Skeletal muscle cell (primary cell): Measurements from ENCODE around the gene LAMB4.

Experiments
- DNase-seq: peaks from one replicate; pipeline ENCODE4 v3.0.0-alpha.2; 2010; ENCODE audit warnings: low read depth
- H3K4me3 ChIP-seq: 2 replicates; pipeline ENCODE4 v1.5.1; 2011; ENCODE audit warnings: low read depth, mild to moderate bottlenecking, control low read depth, low read length, moderate library complexity

Gene LAMB4

DNA sequence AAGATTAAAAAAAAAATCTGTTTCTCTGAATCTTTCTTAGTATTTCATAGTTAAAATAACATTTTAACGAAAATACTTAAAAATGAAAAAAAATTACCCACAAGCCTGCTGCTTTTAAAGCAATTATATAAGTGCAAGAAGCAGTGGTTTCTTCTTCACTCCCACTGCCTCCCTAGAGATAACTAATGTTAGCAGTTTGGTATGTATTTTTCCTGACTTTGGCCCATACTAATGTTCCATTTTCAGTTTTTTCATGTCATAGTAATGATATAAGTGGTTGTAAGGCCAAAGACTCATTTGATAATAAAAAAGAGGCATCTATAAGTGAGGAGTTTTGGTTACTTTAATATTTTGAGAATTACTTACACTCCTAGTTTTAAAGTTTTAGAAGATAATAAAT, 102.9 kb downstream of the LAMB4 start:
- no peak overlapping the region for H3K4me3 ChIP-seq
- DNase-seq = no peak

DNA sequence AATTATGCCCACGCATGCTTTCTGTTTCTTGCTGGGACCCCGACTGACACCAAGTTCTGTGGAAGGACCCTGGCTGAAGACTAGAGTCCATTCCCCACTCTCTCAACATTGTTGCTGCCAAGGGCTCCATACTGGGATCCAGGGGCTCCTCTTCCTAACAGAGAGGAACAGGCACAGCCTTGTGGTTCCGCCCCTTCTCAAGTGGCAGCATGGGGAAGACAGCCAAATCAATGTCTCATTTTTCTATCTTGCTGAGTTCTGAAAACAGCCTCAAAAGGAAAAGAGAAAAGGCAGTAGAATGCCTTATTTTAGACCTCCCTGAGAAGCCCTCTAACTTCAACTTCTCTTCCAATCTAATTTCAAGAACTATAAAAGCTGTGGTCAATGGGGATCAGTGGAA, 103.5 kb downstream of the LAMB4 start:
- no peak for DNase-seq
- H3K4me3 ChIP-seq = no peak overlapping the region

DNA sequence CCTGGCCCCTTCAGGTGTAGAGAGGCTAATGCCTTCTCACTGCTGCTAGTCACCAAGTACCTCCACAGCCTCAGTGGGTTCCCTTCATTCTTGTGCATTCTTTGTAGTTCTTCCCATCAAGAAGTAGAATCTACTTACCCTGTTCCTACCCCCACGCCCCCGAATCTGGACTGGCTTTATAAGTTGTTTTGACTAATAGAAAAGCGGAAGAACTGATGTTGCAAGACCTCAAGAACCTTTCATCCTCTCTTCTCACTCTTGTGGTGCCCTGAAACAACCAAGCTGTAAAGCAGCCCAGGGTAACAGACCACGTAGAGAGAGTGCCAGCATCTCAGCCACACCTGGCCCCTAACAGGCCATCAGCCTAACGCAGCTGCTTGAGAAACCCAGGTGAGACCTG, 104.0 kb downstream of the LAMB4 start:
- DNase-seq = no peak
- no peak overlapping the region for H3K4me3 ChIP-seq

DNA sequence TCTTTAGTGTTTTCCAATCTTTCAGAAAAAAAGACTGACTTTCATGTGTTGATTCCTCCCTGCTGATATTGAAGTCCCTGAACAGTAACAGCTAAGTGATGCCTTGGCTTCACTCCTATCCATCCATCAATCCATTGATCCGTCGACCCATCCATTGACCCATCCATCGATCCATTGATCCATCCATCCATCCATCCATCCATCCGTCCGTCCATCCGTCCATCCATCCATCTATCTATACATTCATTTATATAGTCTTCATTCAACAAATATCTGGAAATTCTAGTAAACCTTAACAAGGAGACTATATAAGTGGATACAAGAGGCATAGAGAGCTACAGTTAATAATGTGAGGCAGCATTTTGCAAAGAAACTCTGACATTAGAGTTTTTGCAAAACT, 105.6 kb downstream of the LAMB4 start:
- no peak overlapping the region for H3K4me3 ChIP-seq
- no peak for DNase-seq

DNA sequence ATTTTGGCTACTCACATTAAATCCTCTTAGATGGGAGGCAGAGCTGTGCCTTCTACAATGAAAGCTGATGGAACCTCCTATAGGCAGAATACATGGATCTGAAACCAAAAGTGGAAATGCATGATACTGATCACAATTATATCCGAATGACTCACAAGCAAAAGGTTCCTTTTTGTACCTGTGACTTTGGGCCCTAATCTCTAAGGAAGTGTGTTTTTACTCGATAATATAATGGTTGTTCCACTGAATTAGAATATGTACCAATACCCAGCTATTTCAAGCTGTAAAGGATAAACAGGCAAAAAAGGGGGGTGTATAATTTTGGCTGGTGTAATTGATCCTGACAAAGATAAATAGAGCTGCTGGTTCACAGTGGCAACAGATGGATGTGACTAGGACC, 109.6 kb downstream of the LAMB4 start:
- DNase-seq = no peak
- H3K4me3 ChIP-seq = no peak overlapping the region

DNA sequence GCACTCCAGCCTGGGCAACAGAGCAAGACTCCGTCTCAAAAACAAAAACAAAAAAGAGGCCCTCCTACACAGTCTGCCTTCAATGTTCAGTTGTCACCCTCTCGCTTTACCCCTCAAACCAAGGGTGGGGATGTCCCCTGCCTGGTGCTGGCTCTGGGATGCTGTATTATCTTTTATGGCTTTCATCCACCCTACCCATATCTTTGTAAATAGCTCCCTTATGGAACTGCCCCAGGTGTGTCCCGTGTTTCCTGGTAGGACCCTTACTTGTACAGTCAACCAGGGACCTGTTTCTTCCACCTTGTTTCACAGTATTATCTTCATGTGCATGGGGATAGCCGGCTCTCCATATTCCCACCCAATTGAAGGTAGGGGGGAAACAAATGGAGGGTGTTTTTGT, 111.5 kb downstream of the LAMB4 start:
- DNase-seq = no peak
- H3K4me3 ChIP-seq = no peak overlapping the region

DNA sequence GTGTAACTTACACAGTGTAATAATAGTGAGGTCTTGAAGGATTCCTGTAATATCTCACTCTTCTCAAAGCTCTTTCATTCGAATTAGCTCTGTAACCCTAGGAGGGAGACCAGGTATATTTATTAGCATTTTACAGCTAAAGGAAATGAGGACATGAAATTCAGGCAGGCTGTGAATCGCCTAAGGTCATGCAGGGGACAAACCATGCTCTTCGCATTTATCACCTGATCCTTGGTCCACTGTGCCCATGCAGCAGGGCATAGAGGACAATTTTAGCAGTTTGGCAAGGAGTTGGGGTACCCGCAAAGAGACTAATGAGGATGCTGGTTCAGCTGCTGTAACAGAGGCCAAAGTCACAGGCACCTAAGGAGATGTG, 112.4 kb downstream of the LAMB4 start:
- H3K4me3 ChIP-seq = no peak overlapping the region
- DNase-seq = no peak

DNA sequence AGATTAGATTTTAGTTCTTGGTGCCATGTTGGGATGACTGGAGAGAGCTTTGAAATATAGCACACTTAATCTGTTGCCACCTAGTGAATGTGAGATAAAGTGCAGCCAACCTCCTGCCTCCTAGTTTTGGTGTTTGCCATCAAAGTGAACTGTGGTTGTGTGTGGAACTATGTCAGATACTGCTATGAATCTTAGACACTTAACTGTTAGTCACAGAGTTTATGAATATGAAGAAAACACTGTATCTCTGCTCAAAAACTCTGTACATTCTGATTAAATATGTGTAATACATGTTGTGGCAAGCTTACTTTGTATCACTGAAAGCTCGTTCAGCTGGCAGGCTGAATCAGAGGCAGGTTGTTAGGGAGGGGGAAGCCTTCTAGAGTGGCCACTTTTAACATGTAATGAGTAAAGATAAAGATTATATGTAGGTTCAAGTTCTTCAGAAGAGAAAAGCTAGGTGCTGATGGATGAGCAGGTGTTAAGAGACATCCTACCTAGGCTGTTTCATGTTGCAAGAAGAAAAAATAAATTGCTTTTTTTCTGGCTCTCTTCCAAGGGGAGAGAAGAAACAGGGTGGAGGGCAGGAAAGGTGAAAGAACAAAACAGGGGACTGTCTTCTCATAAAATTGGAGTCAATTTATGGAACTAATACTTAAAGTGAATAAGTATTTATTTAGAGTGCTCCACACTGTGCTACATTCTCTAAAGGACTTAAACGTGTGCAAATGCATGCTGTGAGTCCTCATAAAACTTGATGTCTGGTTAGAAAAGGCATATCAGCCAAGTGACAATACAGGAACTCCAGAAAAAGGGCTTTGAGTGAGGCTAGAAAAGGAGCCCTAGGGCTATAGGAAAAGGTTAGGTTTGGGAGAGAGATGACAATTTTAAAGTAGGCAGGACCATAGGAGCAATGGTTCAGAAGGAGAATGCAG, 113.1 kb downstream of the LAMB4 start:
- DNase-seq = no peak

DNA sequence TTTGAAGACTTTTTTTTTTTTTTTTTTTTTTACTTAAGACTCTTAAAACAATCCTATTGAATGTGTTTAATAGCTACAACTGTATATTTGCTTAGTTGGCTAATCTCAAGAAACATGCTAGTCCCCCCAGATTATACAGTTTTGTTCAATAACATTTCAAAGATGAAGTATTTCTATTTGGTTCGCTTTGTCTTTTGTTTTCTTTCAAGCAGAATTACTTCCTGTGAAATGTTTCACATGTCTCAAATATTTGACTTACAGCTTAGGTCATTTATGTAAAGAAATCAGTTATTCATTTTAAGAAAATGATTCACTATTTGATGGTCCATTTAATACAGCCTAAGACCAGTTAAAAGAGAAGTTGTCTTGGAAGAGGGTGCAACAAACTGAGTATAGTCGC, 114.4 kb downstream of the LAMB4 start:
- no peak for DNase-seq

More for the DNA sequence above, 113.1 kb downstream of the LAMB4 start:
- no peak overlapping the region for H3K4me3 ChIP-seq

DNA sequence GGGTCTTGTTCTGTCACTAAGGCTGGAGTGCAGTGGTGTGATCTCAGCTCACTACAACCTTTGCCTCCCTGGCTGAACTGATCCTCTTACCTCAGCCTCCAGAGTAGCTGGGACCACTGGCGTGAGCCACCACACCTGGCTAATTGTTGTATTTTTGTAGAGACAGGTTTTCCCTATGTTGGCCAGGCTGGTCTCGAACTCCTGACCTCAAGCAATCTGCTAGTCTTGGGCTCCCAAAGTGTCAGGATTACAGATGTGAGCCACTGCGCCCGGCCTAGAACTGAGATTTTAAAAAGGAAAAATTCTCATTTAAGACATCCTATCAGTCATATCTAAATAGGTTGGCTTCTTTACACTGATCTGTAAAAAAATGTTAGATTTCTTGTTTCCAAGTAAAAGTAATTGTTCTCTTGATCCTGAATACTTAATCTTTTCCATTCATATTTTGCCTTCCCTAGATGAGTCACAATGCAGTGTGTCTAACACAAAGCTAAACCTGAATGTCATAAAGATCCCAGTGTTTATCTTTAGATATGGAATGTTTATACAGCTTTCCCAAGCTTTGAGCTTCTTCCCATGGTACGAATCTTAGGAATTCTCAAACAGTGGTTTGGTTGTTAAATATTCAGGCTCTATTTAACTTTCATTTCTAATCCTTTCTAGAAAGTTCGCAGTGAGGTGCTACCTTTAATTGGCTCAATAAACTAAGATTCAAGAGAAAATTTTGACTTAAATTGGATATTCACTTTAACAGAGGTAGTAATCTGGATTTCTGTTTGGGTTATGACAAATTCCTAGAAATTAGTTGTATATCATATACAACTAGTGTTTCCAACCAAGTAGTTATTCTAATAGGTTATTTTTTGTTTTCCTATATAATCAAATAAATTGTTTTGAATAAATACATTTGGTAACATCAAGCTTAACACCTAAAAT, 115.1 kb downstream of the LAMB4 start:
- H3K4me3 ChIP-seq = no peak overlapping the region
- no peak for DNase-seq

More for the DNA sequence above, 114.4 kb downstream of the LAMB4 start:
- H3K4me3 ChIP-seq = no peak overlapping the region

DNA sequence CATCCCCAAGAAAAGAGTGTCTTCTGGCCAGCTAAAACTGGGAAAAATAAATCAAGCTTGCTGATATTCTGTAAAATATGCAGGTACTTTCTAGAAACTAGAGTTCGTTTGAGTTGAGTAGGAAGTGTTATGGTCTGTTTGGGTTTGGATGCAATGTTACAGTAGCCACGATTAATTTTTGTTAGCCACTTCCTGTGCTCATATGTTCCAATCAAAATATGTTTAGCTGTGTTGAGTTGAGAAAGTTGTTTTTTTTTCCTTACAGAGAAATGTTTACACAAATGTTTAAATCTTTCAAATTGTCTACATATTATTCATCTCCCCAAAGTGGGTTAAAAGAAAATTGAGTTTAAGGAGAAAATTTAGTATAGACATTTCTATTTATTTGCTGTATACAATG, 115.9 kb downstream of the LAMB4 start:
- no peak for DNase-seq
- H3K4me3 ChIP-seq = no peak overlapping the region

DNA sequence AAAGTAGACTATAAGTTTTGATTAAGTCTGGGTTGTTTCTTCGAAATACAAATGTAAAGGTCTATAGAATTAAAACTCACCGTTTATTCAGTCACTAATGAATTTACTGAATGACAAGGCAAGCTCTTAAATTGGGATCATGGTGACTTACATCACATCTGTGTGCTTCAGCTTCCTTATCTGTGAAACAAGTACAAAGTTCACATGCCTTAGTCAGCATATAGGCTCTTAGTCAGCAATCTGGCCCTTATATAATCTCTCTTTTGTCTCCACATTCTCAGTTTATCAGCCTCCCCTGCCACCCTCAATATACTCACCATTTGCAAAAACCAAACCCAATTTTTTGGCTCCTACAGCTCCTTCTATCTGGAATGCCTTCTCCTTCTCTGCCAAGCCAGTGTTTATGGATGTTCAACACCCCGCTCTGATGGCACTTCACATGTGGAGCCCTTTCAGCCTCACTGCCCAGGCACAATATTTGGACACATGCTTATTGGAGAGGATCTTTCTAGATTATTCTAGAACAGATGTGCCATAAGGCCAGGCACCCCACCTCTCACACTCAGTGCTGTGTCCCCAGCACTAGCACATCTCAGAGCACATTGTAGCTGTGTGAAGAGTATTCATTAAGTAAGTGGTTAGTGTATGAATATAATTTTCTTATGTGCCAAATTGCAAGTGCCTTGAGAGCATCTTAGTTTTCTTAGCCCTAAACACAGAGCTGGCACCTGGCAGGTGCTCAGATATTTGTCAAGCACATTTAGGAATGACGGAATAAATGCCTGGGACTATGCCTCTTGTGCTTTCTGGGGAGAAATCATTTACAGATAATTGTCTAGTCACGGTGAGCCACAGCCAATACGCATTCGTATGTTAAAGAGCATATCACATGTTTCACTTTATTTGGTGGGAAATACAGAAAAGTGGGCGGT, 117.4 kb downstream of the LAMB4 start:
- H3K4me3 ChIP-seq = no peak overlapping the region
- no peak for DNase-seq

DNA sequence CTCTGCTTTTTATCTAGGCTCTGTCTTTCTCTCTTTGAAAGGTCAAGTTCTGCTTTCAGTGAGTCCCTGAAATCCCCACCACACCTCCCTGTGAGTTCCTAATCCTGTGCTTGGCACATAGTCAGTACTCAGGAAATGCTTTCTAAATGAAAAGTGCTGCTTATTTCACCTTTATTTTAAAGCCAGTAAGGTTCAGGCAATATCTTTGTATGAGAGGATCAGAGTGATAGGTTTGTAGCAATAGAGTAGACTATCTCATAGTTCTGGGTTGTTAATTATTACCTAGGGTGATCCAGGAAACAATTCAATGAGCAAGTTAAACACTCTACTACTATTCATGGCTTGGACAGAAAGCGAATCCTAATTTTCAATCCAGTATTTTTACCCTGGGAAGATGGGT, 119.8 kb downstream of the LAMB4 start:
- DNase-seq = no peak
- no peak overlapping the region for H3K4me3 ChIP-seq

DNA sequence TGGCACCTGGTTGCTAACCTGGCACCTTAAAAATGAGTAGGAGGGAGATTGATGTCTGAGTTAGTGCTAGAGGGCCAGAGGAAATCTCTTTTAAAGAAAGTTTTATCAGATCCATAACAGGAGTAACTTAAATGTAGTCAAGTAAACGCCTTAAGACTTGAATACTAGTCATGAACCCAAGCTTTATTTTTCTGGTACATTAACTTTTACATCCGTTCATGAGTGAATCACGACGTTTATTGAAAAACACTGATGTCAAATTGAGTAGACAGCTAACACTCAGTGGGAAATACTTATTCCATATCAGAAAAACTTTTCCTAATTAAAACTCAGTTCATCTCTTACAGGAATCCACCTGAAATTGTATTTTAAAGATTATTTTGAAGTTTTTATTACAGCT, 120.3 kb downstream of the LAMB4 start:
- H3K4me3 ChIP-seq = no peak overlapping the region
- DNase-seq = no peak

DNA sequence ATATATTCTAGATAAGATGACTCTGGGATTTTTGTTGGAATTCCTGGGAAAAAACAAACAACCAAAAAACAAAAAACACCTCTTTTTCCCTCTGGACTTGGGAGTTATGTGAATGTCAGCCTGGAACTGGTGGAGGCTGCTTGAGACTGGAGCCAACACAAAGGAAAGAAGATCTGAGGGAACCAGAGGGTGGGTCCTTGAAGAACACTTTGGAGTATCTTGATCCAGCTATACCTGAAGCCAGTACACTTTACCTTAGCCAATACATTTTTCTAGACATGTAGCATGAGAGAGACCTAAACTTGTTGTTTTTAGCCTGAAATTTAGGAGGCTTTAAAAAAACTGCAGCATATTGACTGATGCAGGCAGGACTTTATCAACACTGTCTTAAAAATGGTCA, 121.3 kb downstream of the LAMB4 start:
- DNase-seq = no peak
- H3K4me3 ChIP-seq = no peak overlapping the region

DNA sequence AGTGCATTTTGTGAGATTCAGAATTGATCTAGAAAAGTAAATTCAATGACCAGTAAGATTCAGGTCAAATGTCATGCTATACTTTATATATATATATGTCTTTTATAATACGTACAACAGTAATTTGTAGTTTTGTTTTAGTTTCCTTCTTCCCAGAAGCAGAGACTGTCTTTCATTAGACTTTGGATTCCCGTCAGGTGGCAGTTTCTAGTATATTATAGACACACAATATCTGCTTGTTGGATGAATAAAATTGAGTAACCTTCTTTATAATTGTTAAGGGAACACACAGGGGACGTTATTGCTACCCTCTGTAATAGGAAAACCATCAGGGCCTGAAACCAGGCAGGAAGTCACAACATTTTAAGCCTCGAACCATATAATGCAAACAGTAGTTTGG, 121.9 kb downstream of the LAMB4 start:
- no peak for DNase-seq

DNA sequence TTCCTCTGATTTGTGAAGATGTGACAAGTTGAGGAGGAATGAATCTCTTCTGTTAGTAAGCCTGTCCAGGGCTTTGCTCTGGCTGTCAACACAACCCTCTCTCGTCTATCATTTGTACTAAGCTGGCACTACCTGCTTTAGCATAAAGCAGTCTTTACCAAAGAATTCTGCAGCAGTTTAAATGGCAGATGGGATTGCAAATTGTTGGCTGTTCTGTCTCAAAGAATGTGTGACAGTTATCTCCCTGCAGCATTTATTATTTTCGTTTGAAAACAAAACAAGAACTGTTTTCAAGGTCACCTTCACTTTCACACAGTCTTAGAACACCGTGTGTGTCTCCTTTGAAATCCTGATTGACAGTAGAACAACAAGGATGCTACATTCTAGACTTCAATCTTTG, 122.4 kb downstream of the LAMB4 start:
- DNase-seq = no peak
- H3K4me3 ChIP-seq = no peak overlapping the region

More for the DNA sequence above, 121.9 kb downstream of the LAMB4 start:
- no peak overlapping the region for H3K4me3 ChIP-seq

DNA sequence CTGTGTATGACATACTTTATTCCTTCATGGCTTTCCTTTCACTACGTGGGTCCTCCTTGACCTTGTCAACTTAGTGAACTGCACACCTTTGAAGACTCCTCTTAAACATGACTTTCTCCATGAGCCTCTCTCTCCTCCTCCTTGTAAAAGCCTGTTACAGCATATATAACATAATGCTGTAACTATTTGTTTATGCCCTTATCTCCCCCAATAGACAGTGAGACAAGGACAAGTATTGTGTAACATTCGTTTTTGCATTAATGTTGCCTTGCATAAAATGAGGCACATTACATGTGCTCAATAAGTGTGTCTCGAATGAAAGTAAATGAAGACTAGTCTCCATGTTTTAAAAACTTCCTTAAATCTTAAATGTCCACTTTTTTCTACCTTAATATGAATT, 122.9 kb downstream of the LAMB4 start:
- DNase-seq = no peak
- H3K4me3 ChIP-seq = no peak overlapping the region
